Liver (tissue), 3 donors: ENCODE measurements around the gene BEAN1.
A peak's percentile ranks its signal among the peaks of the same experiment; 100 is the strongest.

Experiments
- CTCF ChIP-seq: fragments of 150-350 bp; IDR thresholded peaks from 2 replicates; pipeline ENCODE4 v1.5.1; 2017; ENCODE audit warnings: improper control_type of control experiment, low read depth, low read length; ENCODE audit not compliant: missing input control
- EGR1 ChIP-seq, 2 donors: IDR thresholded peaks; 2 replicates each; pipeline ENCODE4 v1.6.1; 2016 to 2018; ENCODE audit warnings: antibody characterized with exemption in 2 of 2, low read depth in 2 of 2
- SP1 ChIP-seq: IDR thresholded peaks from 2 replicates; pipeline ENCODE4 v1.6.1; 2018; ENCODE audit warnings: antibody characterized with exemption, mild to moderate bottlenecking
- TAF1 ChIP-seq: conservative IDR thresholded peaks from 2 replicates; pipeline ENCODE4 v1.6.1; 2016; ENCODE audit warnings: antibody characterized with exemption, mild to moderate bottlenecking
- YY1 ChIP-seq: IDR thresholded peaks from 2 replicates; pipeline ENCODE4 v1.6.1; 2016; ENCODE audit warnings: antibody characterized with exemption, mild to moderate bottlenecking
- donor health status: healthy.
- donor health status: healthy.

DNA sequence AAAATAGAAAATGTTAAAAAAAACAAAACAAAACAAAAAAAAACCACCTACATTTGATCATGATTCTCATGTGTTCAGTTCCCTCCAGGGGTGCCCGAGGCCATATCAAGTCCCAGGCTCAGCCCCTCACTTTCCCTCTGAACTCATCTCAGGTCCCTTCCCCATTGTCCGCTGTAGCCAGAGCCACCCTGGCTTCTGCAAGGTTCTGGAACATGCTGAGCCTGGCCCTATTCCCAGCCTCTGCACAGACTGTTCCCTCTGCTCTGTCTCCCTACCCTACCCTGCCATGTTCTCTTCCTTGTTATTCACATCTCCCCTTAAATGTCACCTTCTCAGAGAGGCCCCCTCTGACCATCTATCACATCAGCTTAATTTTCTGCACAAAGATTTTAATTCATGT is 75.9 kb downstream of the BEAN1 start:
- no peak for TF ChIP-seq CTCF
- no peak for TF ChIP-seq SP1
- TF ChIP-seq YY1: peak; percentile 68
- TF ChIP-seq EGR1 (IDR thresholded peaks at IDR 0.05; ENCODE audit: low read depth in 2 of 2): no peak
- no peak for TF ChIP-seq TAF1
